Measurements from ENCODE around the gene RAD51B. TPM values are rescaled to one million over a fixed set of nuclear protein-coding genes. Genes with fewer than 3 reads are reported as not detected.

The RAD51B gene
- total RNA-seq, 2 donors from 2014 or later = 42.6 to 50.0 TPM

DNA sequence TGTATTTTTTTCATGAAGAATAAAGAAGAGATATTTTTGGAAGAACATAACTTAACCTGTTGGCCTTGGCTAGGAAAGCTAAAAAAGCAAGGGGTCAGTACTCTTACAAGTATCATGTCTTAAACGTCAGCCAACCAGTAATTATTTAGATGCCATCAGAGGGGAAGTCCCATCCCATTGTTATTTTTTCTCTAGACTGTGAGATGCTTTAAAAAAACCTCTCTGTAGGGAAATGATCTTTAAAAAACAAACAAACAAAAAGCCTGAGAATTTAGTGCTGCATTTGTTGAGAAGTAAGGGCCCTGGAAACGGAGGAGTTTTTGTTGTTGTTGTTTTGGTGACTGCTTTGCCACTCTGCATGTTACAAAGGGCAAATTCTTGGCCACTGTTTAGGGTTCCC, 499.2 kb downstream of the RAD51B start:
- DNase-seq (no peak), ATAC-seq (replicated peaks in 1 of 2) (no peak)
- H3K4me1 Mint-ChIP-seq (ENCODE audit: low read depth) = peaks cover 21% of the 10 kb centered on the region
- H3K9me3 Mint-ChIP-seq = no peaks in the 10 kb centered on the region
- no peak overlapping the region for H3K4me3 Mint-ChIP-seq
- no peak overlapping the region for H3K27ac Mint-ChIP-seq
- H3K27me3 Mint-ChIP-seq (ENCODE audit: low read depth) = no peaks in the 10 kb centered on the region
- H3K36me3 Mint-ChIP-seq (ENCODE audit: insufficient read depth in 2 of 2) = peaks cover 2 to 6% of the 10 kb centered on the region in 2 donors

DNA sequence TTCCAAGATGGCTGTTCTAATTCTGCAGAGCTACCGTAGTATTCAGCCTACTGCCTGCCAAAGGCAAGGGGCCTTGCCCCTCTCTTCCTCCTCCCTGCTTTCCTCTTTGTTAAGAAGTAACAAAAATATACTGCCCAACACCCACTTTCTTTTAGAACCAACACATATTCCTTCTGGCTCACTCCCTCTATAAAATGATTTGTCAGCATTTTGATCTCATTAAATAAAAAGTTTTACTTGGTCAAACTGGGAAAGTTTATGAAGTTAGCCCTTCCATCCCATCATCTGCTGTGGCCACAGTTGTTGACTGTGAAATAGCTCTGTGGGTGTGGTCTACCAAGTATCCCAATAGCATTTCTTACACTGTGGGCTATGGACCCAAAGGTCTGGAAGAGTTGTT, 500.9 kb downstream of the RAD51B start:
- Mint-ChIP-seq H3K9me3 (no peaks in the 10 kb centered on the region), H3K4me3 (no peak overlapping the region), H3K4me1 (ENCODE audit: low read depth) (peaks cover 7% of the 10 kb centered on the region), H3K27me3 (ENCODE audit: low read depth) (no peaks in the 10 kb centered on the region), H3K27ac (no peak overlapping the region), H3K36me3 (ENCODE audit: insufficient read depth in 2 of 2) (peaks cover 0 to 4% of the 10 kb centered on the region in 2 donors)
- ATAC-seq (replicated peaks in 1 of 2) = no peak
- no peak for DNase-seq

DNA sequence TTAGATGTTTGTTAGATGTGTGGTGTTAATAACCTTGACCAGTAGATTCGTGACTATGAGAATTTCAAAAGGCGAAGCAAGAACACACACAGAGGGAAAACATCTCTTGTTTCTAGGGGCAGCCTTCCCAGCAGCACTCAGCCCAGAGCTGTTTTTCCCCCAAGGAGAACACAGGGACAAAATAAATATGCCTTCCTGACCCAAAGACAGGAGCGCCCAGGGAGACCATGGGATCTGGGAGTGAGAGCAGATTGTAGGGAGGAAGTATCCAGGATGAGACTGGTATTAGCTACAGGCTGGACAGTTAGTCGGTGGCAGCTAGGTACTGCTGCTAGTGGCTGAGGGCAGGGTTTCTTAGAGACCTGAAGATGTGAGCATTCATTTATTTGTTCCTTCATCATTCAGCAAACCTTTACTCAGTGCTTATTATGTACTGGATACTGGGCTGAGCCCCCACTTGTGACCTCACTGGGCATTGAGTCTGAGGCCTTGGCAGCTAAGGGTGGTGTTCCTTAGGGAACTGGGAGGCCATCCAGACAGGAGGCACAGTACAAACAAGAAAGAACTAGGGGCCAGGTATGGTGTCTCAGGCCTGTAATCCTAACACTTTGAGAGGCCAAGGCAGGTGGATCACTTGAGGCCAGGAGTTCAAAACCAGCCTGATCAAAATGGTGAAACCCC, 503.5 kb downstream of the RAD51B start:
- Mint-ChIP-seq H3K9me3 (no peaks in the 10 kb centered on the region), H3K27me3 (ENCODE audit: low read depth) (no peaks in the 10 kb centered on the region), H3K27ac (no peak overlapping the region), H3K4me1 (ENCODE audit: low read depth) (peaks cover 7% of the 10 kb centered on the region), H3K36me3 (ENCODE audit: insufficient read depth in 2 of 2) (no peaks in the 10 kb centered on the region), H3K4me3 (no peak overlapping the region)
- ATAC-seq (replicated peaks in 1 of 2) (no peak), DNase-seq (no peak)

DNA sequence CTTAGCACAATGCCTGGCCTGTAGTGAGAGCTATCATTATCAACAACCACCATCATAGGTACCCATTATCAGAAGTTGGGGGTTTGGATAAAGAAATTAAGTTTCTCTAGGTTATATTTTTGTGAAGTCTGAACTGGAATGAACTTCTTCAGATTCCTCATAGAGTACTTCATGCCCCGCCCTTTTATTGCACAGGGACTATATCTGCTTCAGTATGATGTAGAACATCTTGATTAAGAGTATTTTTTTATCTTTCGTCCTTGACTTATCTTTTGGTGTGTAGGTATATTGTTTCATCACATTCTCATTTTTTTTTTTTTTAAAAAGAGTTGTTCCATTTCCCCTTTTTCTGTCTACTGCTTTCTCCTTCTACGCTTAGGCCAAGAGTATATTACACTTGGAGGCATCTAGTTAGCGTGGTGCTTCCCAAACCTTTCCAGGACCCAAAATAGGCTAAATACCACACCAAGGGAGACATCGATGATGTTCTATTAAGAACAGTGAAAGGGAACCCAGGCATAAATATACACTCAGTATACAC, 505.8 kb downstream of the RAD51B start:
- no peak overlapping the region for H3K27ac Mint-ChIP-seq
- no peaks in the 10 kb centered on the region for H3K9me3 Mint-ChIP-seq
- ATAC-seq (replicated peaks in 1 of 2) (no peak), DNase-seq (no peak)
- H3K36me3 Mint-ChIP-seq (ENCODE audit: insufficient read depth in 2 of 2) = no peaks in the 10 kb centered on the region
- peaks cover 7% of the 10 kb centered on the region for H3K4me1 Mint-ChIP-seq (ENCODE audit: low read depth)
- H3K27me3 Mint-ChIP-seq (ENCODE audit: low read depth) = no peaks in the 10 kb centered on the region
- no peak overlapping the region for H3K4me3 Mint-ChIP-seq

DNA sequence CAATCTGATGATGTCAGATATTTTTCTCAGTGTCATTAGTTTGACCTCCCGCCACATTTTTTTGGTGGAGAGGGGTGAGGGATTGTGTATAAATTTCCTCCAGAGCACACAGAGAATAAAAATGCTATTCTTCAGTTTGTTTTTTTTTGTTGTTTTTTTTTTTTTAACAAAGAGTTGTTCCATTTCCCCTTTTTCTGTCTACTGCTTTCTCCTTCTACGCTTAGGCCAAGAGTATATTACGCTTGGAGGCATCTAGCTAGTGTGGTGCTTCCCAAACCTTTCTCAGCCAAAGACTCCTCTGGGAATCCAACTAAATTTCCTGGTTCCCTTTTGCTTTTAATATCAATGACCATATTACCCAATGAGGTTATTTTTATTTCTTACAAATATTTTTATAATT, 507.7 kb downstream of the RAD51B start:
- Mint-ChIP-seq H3K36me3 (ENCODE audit: insufficient read depth in 2 of 2) (no peaks in the 10 kb centered on the region), H3K9me3 (no peaks in the 10 kb centered on the region), H3K4me3 (no peak overlapping the region), H3K4me1 (ENCODE audit: low read depth) (no peaks in the 10 kb centered on the region), H3K27me3 (ENCODE audit: low read depth) (no peaks in the 10 kb centered on the region), H3K27ac (no peak overlapping the region)
- no peak for ATAC-seq (replicated peaks in 1 of 2)
- DNase-seq = no peak

DNA sequence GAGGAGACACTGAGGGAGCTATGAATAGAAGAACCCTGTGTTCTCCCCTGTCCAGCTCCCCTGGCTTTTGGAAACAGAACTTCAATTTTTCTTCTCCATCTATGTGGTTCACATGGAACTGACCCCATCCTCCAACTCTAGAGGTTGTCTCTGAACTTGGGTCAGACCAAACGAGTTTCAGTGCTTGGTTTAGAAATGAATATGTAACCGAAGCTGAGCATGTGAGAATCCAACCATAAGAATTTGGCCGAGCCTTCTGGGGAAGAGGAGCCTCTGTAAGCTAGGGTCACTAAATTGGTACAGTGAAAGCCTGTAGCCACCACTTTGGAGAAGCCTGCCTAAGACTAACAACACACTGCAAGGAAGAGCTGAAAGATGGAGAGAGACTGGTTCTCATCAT, 508.9 kb downstream of the RAD51B start:
- no peak for ATAC-seq (replicated peaks in 1 of 2)

DNA sequence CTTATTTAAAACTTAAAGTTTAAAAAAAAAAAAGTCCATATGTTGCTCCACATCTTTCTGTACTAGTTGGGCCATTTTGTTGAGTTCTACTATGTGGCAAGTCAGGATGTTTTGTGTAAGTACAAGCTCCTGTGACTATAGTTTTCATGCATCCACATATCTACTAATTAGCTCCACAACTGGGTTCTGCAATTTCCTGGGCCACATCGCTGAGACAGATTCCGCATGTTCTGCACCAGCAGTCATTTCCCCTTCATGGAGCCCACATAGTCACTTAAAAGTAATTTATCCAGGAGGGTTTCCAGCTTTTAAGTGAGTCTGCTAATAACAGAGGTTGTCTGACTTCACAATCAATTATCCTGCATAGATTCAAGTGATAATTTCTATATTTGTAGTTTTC, 511.8 kb downstream of the RAD51B start:
- Mint-ChIP-seq H3K27ac (no peak overlapping the region), H3K27me3 (ENCODE audit: low read depth) (no peaks in the 10 kb centered on the region), H3K36me3 (ENCODE audit: insufficient read depth in 2 of 2) (no peaks in the 10 kb centered on the region), H3K4me1 (ENCODE audit: low read depth) (peaks cover 6% of the 10 kb centered on the region), H3K4me3 (no peak overlapping the region), H3K9me3 (no peaks in the 10 kb centered on the region)
- no peak for DNase-seq
- ATAC-seq (replicated peaks in 1 of 2) = no peak

More for the DNA sequence above, 508.9 kb downstream of the RAD51B start:
- Mint-ChIP-seq H3K27me3 (ENCODE audit: low read depth) (no peaks in the 10 kb centered on the region), H3K4me1 (ENCODE audit: low read depth) (no peaks in the 10 kb centered on the region), H3K9me3 (no peaks in the 10 kb centered on the region), H3K4me3 (no peak overlapping the region), H3K27ac (no peak overlapping the region), H3K36me3 (ENCODE audit: insufficient read depth in 2 of 2) (no peaks in the 10 kb centered on the region)
- DNase-seq = no peak

DNA sequence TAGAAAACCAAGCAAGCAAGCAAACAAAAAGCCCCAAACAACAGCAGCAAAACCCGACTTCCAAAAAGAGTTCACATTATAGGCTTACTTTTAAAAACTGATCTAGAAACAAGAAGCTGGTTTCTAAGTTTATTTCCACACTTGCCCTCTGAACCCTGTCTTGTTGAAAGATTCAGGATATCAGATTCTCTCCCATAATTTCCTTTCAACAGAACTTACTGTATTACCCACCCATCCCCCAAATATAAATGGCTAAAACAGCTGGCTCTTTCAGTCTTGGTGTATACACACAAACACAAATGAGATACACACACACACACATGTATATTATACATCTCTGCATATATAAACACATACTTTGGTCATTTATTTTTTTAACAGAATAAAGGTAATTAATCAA, 512.4 kb downstream of the RAD51B start:
- Mint-ChIP-seq H3K27ac (no peak overlapping the region), H3K4me3 (no peak overlapping the region), H3K9me3 (no peaks in the 10 kb centered on the region), H3K36me3 (ENCODE audit: insufficient read depth in 2 of 2) (no peaks in the 10 kb centered on the region), H3K27me3 (ENCODE audit: low read depth) (no peaks in the 10 kb centered on the region), H3K4me1 (ENCODE audit: low read depth) (peaks cover 6% of the 10 kb centered on the region)
- no peak for DNase-seq
- no peak for ATAC-seq (replicated peaks in 1 of 2)

DNA sequence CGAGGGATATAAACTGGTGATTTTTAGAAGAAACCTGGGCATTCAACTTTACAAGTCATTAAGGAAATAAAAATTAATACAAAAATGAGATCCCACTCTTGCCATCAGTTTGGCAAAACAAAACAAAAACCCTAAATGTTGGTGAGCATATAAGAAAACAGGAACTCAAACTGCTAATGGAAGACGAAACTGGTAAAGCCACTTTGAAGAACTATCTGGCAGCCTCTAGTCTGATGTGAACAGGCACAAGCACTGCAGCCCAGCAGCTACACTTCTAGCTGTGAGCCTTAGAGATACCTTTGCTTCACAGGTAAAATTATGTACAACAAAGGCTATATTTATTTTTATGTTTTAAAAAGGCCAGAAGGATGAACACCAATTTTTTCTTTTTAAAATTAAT, 513.7 kb downstream of the RAD51B start:
- H3K36me3 Mint-ChIP-seq (ENCODE audit: insufficient read depth in 2 of 2) = no peaks in the 10 kb centered on the region
- DNase-seq (no peak), ATAC-seq (replicated peaks in 1 of 2) (no peak)
- H3K27me3 Mint-ChIP-seq (ENCODE audit: low read depth) = no peaks in the 10 kb centered on the region
- H3K27ac Mint-ChIP-seq = no peak overlapping the region
- no peaks in the 10 kb centered on the region for H3K9me3 Mint-ChIP-seq
- peaks cover 6% of the 10 kb centered on the region for H3K4me1 Mint-ChIP-seq (ENCODE audit: low read depth)
- H3K4me3 Mint-ChIP-seq = no peak overlapping the region

DNA sequence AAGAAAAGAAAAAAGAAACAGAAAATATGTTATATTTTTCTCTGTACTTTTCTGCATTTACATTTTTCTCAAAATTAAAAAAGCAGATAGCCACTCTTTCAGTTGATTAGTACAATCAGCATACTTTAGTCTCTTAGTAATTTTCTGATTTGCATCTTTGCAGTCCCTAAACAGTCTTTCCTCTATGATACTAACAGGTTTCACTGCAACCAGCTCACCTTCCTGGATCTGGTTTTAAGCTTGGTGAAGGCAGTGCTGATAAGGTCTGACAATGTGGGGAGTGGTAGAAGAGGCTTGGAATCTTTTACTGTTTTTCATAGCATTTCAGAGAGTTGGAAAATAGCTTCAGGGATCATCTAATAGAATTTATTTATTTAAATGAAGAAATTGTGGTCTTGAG, 515.7 kb downstream of the RAD51B start:
- no peak overlapping the region for H3K27ac Mint-ChIP-seq
- no peaks in the 10 kb centered on the region for H3K36me3 Mint-ChIP-seq (ENCODE audit: insufficient read depth in 2 of 2)
- H3K27me3 Mint-ChIP-seq (ENCODE audit: low read depth) = no peaks in the 10 kb centered on the region
- no peak overlapping the region for H3K4me3 Mint-ChIP-seq
- ATAC-seq (replicated peaks in 1 of 2) = no peak
- no peak for DNase-seq
- H3K9me3 Mint-ChIP-seq = no peaks in the 10 kb centered on the region
- H3K4me1 Mint-ChIP-seq (ENCODE audit: low read depth) = peaks cover 6% of the 10 kb centered on the region

DNA sequence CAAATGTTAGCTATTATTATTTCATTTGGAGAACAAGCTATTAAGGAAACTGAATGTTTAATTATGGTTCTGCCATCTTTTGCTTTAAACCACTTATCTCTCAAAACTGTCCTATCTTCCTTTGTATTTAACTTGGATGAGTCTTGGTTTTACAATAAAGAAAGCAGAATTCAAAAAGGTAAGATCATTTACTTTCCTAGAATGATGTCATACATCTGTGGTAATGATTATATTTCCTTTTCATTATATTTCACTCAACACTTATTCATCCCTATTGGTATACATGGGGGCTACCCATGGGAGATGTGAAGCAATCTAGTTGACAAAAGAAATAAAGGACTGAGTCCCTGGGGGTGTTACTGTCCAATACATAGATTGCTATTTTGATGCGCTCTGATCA, 516.6 kb downstream of the RAD51B start:
- H3K27ac Mint-ChIP-seq = no peak overlapping the region
- H3K4me1 Mint-ChIP-seq (ENCODE audit: low read depth) = peaks cover 6% of the 10 kb centered on the region
- H3K27me3 Mint-ChIP-seq (ENCODE audit: low read depth) = no peaks in the 10 kb centered on the region
- no peaks in the 10 kb centered on the region for H3K36me3 Mint-ChIP-seq (ENCODE audit: insufficient read depth in 2 of 2)
- H3K4me3 Mint-ChIP-seq = no peak overlapping the region
- no peaks in the 10 kb centered on the region for H3K9me3 Mint-ChIP-seq
- ATAC-seq (replicated peaks in 1 of 2) = no peak
- DNase-seq = no peak

DNA sequence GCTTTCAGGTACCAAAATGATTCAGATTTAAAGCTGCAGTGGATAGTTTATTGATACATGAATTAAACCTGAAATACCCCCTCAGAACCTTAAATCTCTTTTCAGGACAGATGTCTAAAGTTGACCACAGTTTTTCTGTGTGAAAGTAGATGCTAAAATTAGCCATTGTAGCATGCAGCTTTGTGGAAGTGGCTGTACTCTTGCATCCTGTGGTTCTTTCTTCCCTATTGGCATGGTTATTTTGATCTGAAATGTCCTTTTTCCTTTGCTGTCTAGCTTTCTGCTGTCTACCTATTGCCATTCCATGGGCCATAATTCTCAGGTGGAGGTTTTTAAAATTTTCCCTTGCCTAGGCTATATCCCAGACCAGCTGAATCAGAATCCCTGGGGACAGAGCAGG, 517.7 kb downstream of the RAD51B start:
- H3K4me1 Mint-ChIP-seq (ENCODE audit: low read depth) = peaks cover 15% of the 10 kb centered on the region
- no peaks in the 10 kb centered on the region for H3K9me3 Mint-ChIP-seq
- no peak overlapping the region for H3K4me3 Mint-ChIP-seq
- H3K36me3 Mint-ChIP-seq (ENCODE audit: insufficient read depth in 2 of 2) = no peaks in the 10 kb centered on the region
- DNase-seq (no peak), ATAC-seq (replicated peaks in 1 of 2) (no peak)
- H3K27ac Mint-ChIP-seq = no peak overlapping the region
- no peaks in the 10 kb centered on the region for H3K27me3 Mint-ChIP-seq (ENCODE audit: low read depth)

DNA sequence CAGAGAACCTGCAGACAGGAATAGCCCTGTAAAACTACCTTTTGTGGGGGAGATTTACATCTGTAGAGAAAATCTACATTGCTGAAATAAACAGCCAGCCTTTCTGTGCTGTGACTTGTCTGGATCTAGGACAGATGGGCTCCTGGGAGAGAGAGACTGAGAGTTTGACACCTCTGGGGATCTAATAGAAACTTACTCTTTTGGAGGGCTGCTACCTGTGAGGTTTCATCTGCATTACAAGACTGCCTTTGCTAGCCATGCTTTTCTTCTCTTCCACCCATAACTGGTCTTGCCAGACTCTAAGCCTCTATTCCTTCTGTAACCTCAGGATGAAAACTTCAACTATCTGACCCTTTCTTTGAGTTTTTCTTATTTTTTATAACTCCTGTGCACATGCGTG, 520.7 kb downstream of the RAD51B start:
- H3K9me3 Mint-ChIP-seq = peaks cover 2 to 3% of the 10 kb centered on the region in 2 donors
- peaks cover 2 to 4% of the 10 kb centered on the region in 2 donors for H3K36me3 Mint-ChIP-seq (ENCODE audit: insufficient read depth in 2 of 2)
- peaks cover 16% of the 10 kb centered on the region for H3K4me1 Mint-ChIP-seq (ENCODE audit: low read depth)
- ATAC-seq (replicated peaks in 1 of 2) = no peak
- H3K27me3 Mint-ChIP-seq (ENCODE audit: low read depth) = no peaks in the 10 kb centered on the region
- DNase-seq = no peak
- H3K4me3 Mint-ChIP-seq = no peak overlapping the region
- H3K27ac Mint-ChIP-seq = no peak overlapping the region
